Measurements from ENCODE around the gene NCOA3. TPM values are rescaled to one million over a fixed set of nuclear protein-coding genes. Genes with fewer than 3 reads are reported as not detected.

The NCOA3 gene
- total RNA-seq, 3 donors from 2014 or later: 103 to 121 (median 118) TPM

DNA sequence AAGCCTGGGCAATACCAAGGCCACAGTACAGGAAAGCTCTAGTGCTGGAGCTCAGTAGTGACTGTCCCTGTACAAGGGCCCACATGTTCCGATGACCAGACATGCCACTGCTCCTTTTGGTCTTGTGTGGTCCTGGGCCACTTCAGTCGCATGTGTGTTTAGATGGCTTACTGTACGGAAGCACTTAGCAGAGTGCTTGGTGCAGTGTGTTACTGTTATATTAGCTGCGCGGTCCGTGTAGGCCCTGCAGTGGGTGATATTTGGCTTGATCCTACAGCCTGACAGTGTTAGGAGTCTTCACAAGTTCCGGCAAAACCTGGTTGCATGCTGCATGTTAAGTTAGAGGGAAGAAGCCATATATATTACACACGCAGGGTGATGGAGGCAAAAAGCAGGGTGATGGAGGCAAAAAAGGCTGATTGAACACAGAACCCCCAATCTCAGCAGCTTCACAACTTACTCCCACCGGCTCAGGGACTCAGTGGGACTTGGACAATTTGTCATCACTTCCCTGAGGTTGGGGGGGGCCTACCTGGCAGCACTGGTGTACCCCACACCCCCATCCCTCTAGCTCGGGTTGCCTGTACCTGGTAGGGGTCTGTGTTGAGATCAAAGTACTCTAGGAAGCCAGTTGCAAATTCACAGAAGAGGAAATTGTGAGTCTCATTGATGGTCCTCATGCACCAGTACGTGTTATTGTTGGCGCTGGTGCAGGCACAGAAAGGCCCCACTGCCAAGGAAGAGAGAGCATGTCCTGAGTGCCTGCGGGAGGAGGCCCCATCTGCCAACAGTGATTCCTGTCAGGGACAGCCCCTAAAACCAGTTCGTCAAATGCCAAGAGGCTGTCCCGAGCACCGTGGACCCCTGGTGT is 161.0 kb downstream of the NCOA3 start:
- DNase-seq (no peak), ATAC-seq (peak in 1 of 2 donors; percentile 1)
- H3K9me3 Mint-ChIP-seq: no peaks in the 10 kb centered on the region
- H3K27me3 Mint-ChIP-seq (ENCODE audit: low read depth): no peaks in the 10 kb centered on the region
- no peak overlapping the region for H3K4me3 Mint-ChIP-seq
- H3K4me1 Mint-ChIP-seq (ENCODE audit: low read depth): peaks cover 3% of the 10 kb centered on the region
- H3K36me3 Mint-ChIP-seq (ENCODE audit: insufficient read depth): peaks cover 13% of the 10 kb centered on the region

GRCh38 chr20:47663354-47664067 is 161.8 kb downstream of the NCOA3 start:
- peak; percentile 65 to 70 for ATAC-seq
- H3K9me3 Mint-ChIP-seq: no peaks in the 10 kb centered on the region

DNA sequence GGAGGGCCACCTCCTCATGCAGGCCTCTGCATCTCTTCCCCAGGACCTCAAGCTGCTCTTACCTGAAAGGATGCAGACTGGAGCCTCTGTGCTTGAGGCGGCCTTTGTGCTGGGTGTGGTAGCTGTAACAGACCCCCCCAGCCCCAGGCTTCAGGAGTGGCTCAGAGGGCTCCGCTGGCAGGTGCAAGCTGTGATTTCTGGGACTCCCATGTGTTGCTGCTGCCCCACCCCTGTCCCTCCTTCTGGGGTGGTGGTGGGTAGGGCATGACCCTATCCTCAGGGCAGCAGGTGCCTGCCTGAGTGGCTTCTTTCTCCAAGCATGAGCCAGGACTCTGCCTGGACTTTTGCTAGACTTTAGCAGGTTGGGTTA is 162.4 kb downstream of the NCOA3 start:
- Mint-ChIP-seq H3K4me1 (ENCODE audit: low read depth) (peaks cover 3% of the 10 kb centered on the region), H3K9me3 (no peaks in the 10 kb centered on the region), H3K36me3 (ENCODE audit: insufficient read depth) (peaks cover 7% of the 10 kb centered on the region), H3K4me3 (no peak overlapping the region), H3K27me3 (ENCODE audit: low read depth) (no peaks in the 10 kb centered on the region)
- ATAC-seq: no peak
- no peak for DNase-seq

More at GRCh38 chr20:47663354-47664067, 161.8 kb downstream of the NCOA3 start:
- H3K36me3 Mint-ChIP-seq (ENCODE audit: insufficient read depth): peaks cover 7% of the 10 kb centered on the region
- H3K4me1 Mint-ChIP-seq (ENCODE audit: low read depth): peaks cover 3% of the 10 kb centered on the region
- DNase-seq: peak; percentile 68
- H3K27me3 Mint-ChIP-seq (ENCODE audit: low read depth): no peaks in the 10 kb centered on the region
- H3K4me3 Mint-ChIP-seq: no peak overlapping the region

GRCh38 chr20:47664744-47665143 is 163.1 kb downstream of the NCOA3 start:
- DNase-seq (no peak), ATAC-seq (no peak)
- Mint-ChIP-seq H3K9me3 (no peaks in the 10 kb centered on the region), H3K4me3 (no peak overlapping the region), H3K36me3 (ENCODE audit: insufficient read depth) (peaks cover 7% of the 10 kb centered on the region), H3K4me1 (ENCODE audit: low read depth) (peaks cover 3% of the 10 kb centered on the region), H3K27me3 (ENCODE audit: low read depth) (no peaks in the 10 kb centered on the region)

GRCh38 chr20:47665221-47665991 is 163.7 kb downstream of the NCOA3 start:
- DNase-seq: no peak
- no peak for ATAC-seq
- Mint-ChIP-seq H3K36me3 (ENCODE audit: insufficient read depth) (peaks cover 7% of the 10 kb centered on the region), H3K27me3 (ENCODE audit: low read depth) (no peaks in the 10 kb centered on the region), H3K4me3 (no peak overlapping the region), H3K4me1 (ENCODE audit: low read depth) (peaks cover 3% of the 10 kb centered on the region), H3K9me3 (no peaks in the 10 kb centered on the region)

DNA sequence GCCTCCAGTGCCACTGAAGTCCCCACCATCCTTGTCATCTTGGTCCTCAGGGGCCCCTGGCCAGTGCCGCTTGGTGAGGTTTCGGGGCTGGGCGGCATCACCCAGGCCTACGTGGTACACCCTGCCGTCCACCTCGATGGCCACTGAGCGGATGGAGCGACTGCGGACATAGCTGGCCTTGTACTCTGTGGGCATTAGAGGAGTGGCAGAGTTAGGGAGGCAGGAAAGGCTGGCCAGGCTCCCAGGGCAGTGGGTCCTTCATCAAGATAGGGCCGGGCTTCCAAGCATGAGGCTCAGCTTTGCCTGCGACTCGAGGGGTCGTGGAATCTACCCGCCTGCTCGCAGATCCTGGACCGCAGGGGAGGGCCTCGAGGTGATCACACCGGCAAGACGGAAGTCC is 164.6 kb downstream of the NCOA3 start:
- Mint-ChIP-seq H3K4me1 (ENCODE audit: low read depth) (peaks cover 3% of the 10 kb centered on the region), H3K4me3 (no peak overlapping the region), H3K27me3 (ENCODE audit: low read depth) (no peaks in the 10 kb centered on the region), H3K9me3 (no peaks in the 10 kb centered on the region), H3K36me3 (ENCODE audit: insufficient read depth) (peaks cover under 1% of the 10 kb centered on the region)
- DNase-seq (no peak), ATAC-seq (no peak)

- Mint-ChIP-seq H3K9me3 (no peaks in the 10 kb centered on the region), H3K27me3 (ENCODE audit: low read depth) (no peaks in the 10 kb centered on the region), H3K4me3 (no peak overlapping the region), H3K4me1 (ENCODE audit: low read depth) (peaks cover 3% of the 10 kb centered on the region), H3K36me3 (ENCODE audit: insufficient read depth) (no peaks in the 10 kb centered on the region)
- DNase-seq: no peak
- no peak for ATAC-seq
These were observed 165.4 kb downstream of the NCOA3 start for GRCh38 chr20:47667086-47667485.

- H3K36me3 Mint-ChIP-seq (ENCODE audit: insufficient read depth): no peaks in the 10 kb centered on the region
- no peaks in the 10 kb centered on the region for H3K9me3 Mint-ChIP-seq
- DNase-seq (no peak), ATAC-seq (no peak)
- no peaks in the 10 kb centered on the region for H3K27me3 Mint-ChIP-seq (ENCODE audit: low read depth)
- peaks cover 3% of the 10 kb centered on the region for H3K4me1 Mint-ChIP-seq (ENCODE audit: low read depth)
- H3K4me3 Mint-ChIP-seq: no peak overlapping the region
These were observed 166.0 kb downstream of the NCOA3 start for GRCh38 chr20:47667531-47668312.

- H3K9me3 Mint-ChIP-seq: no peaks in the 10 kb centered on the region
- no peak for ATAC-seq
- peaks cover 2% of the 10 kb centered on the region for H3K4me1 Mint-ChIP-seq (ENCODE audit: low read depth)
- no peak overlapping the region for H3K4me3 Mint-ChIP-seq
- no peaks in the 10 kb centered on the region for H3K36me3 Mint-ChIP-seq (ENCODE audit: insufficient read depth)
- no peaks in the 10 kb centered on the region for H3K27me3 Mint-ChIP-seq (ENCODE audit: low read depth)
- no peak for DNase-seq
These were observed 166.8 kb downstream of the NCOA3 start for GRCh38 chr20:47668313-47669151.

- Mint-ChIP-seq H3K4me3 (no peak overlapping the region), H3K4me1 (ENCODE audit: low read depth) (no peaks in the 10 kb centered on the region), H3K27me3 (ENCODE audit: low read depth) (no peaks in the 10 kb centered on the region), H3K36me3 (ENCODE audit: insufficient read depth) (no peaks in the 10 kb centered on the region), H3K9me3 (no peaks in the 10 kb centered on the region)
- no peak for ATAC-seq
- no peak for DNase-seq
These were observed 167.4 kb downstream of the NCOA3 start for GRCh38 chr20:47669152-47669425.

- Mint-ChIP-seq H3K4me3 (no peak overlapping the region), H3K27me3 (ENCODE audit: low read depth) (no peaks in the 10 kb centered on the region), H3K9me3 (no peaks in the 10 kb centered on the region), H3K36me3 (ENCODE audit: insufficient read depth) (no peaks in the 10 kb centered on the region), H3K4me1 (ENCODE audit: low read depth) (no peaks in the 10 kb centered on the region)
- no peak for DNase-seq
- ATAC-seq: no peak
These were observed 167.8 kb downstream of the NCOA3 start for GRCh38 chr20:47669489-47669888.

DNA sequence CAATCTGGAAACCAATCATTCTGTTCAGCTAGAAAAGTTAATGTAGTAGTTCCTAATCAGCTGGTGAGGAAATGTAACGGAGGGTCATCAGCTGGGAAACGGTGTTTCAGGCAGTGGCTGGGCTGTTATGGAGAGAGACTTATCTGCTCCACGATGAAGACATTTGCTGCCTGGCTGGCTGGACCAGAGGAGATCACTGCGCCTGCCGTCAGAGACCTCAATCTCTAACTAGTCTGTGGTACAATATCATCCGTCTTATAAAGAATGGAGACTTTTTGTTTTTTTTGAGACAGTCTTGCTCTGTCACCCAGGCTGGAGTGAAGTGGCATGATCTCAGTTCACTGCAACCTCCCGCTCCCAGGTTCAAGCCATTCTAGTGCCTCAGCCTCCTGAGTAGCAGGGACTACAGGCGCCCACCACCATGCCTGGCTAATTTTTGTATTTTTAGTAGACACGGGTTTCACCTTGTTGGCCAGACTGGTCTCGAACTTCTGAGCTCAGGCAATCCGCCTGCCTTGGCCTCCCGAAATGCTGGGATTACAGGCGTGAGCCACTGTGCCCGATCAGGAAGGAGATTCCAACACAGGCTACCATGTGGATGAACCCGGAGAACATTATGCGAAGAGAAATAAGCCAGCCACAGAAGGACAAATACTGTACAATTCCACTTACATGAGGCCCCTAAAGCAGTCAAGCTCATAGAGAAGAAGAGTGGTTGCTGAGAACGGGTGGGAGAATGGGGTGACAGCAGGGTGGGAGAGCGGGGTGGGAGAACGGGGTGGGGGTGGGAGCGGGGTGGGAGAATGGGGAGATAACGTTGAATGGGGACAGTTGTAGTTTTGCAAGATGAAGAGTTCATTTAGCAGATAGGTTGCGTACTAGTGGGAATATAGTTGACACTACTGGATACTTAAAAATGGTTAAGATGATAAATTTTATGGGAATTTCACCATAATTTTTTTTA is 168.5 kb downstream of the NCOA3 start:
- Mint-ChIP-seq H3K36me3 (ENCODE audit: insufficient read depth) (no peaks in the 10 kb centered on the region), H3K9me3 (no peaks in the 10 kb centered on the region), H3K4me1 (ENCODE audit: low read depth) (no peaks in the 10 kb centered on the region), H3K27me3 (ENCODE audit: low read depth) (no peaks in the 10 kb centered on the region), H3K4me3 (no peak overlapping the region)
- no peak for ATAC-seq
- DNase-seq: no peak

All from activated T-cell treated with anti-CD3 and anti-CD28 coated beads, Interleukin-2, amount 50 U/mL, for 4 hours (primary cell).